Thyroid gland (tissue), 4 donors: ENCODE data around the gene ULBP2.
"Not testable (repeated sequence)": the region's sequence is repeated elsewhere in the genome, so short reads cannot be mapped to it uniquely, and the experiment has no call there.

Experiments
- POLR2A ChIP-seq, 2 donors: fragments of 450-650 bp; IDR thresholded peaks; one replicate each; pipeline ENCODE4 v1.6.1; 2017; ENCODE audit warnings: antibody characterized with exemption in 2 of 2, mild to moderate bottlenecking in 2 of 2, moderate library complexity in 1 of 2
- TF ChIP-seq, protein P1 (sequence below), 6 experiments: fragments of 200-600 bp in 3 of 6; fragments of 450-650 bp in 3 of 6; sonication (generic) in 3 of 6; IDR thresholded peaks; one replicate each; pipeline ENCODE4 v1.5.1; 2016 to 2019; ENCODE audit warnings: antibody characterized with exemption in 6 of 6, mild to moderate bottlenecking in 2 of 6, inconsistent platforms in 1 of 6, moderate library complexity in 1 of 6

DNA sequence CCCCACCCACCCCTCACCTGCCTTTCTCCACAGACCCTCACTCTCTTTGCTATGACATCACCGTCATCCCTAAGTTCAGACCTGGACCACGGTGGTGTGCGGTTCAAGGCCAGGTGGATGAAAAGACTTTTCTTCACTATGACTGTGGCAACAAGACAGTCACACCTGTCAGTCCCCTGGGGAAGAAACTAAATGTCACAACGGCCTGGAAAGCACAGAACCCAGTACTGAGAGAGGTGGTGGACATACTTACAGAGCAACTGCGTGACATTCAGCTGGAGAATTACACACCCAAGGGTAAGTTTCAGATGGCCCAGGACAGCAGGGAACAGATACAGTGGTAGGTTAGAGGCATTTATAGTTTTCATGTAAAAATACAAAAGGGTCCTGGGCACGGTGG lies 3.5 kb downstream of the ULBP2 start:
- TF ChIP-seq POLR2A (IDR thresholded peaks at IDR 0.05) = not testable (repeated sequence)
- TF ChIP-seq, protein P1, sequence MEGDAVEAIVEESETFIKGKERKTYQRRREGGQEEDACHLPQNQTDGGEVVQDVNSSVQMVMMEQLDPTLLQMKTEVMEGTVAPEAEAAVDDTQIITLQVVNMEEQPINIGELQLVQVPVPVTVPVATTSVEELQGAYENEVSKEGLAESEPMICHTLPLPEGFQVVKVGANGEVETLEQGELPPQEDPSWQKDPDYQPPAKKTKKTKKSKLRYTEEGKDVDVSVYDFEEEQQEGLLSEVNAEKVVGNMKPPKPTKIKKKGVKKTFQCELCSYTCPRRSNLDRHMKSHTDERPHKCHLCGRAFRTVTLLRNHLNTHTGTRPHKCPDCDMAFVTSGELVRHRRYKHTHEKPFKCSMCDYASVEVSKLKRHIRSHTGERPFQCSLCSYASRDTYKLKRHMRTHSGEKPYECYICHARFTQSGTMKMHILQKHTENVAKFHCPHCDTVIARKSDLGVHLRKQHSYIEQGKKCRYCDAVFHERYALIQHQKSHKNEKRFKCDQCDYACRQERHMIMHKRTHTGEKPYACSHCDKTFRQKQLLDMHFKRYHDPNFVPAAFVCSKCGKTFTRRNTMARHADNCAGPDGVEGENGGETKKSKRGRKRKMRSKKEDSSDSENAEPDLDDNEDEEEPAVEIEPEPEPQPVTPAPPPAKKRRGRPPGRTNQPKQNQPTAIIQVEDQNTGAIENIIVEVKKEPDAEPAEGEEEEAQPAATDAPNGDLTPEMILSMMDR (IDR thresholded peaks at IDR 0.05) = not testable (repeated sequence)
